Stimulated activated CD4-positive, alpha-beta T cell treated with anti-CD3 and anti-CD28 coated beads, Interleukin-2, amount 100 ng/mL, for 4 hours (primary cell): ENCODE measurements around the gene PEBP1.

ENCODE experiments used
- DNase-seq: peaks from one replicate; pipeline ENCODE4 v3.0.0-alpha.2; 2020; ENCODE audit warnings: low read depth

Gene PEBP1

DNA sequence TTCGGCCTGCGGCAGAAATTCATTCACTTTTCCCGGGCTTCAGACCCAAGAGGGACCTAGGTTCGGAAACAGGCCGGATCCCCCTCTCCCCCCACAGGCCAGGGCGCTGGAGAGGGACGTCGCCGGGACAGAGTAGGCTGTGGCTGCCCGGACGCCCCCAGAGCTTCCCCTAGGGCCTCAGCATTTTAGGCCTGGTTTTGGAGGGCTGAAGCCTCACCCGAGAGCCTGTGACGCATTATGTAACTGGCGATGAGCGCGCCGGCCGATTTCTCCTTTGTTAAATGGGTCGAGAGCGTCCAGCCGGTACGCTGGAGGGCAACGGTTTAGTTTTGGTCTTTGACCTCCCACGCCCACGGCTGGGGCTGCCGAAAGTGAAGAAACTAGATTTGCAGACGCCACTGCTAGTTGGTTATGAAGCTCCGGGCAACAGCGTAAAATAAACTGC lies 657 bp downstream of the PEBP1 start:
- DNase-seq, result peak; percentile 3

DNA sequence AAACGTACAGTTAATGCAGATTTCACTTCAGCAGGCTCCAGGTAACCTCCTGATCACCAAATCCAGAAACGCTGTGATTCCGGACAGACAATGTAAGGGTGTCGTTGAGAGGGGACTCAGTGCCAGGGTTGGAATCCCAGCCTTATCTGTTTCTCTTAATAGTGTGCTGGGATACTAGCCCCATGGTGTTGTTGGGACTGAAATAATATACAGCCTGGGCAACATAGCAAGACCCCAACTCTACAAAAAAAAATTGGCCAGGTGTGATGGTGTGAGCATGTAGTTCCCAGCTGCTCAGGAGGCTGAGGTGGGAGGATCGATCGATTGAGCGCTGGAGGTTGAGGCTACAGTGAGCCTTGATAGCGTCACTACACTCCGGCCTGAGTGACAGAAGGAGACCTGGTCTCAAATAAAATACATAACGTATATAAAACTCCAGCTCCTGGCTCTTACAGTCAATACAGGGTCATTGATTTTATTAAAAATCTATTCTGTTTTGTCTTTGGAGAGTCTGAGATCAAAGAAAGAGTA lies 1.3 kb downstream of the PEBP1 start:
- no peak for DNase-seq

DNA sequence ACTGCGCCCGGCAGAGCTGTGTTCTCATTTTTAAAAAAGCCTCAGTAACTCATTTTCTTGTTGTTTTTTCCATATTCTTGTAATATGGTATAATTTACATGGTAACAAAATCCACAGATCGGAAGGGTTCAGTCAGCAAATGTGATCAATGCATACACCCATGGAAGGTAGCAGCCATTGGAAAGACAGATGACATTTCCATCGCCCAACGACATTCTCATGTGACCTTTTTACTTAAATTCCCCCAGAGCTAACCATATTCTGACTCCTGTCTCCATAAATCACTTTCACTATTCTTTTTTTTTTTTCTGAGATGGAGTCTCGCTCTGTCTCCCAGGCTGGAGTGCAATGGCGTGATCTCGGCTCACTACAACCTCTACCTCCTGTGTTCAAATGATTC lies 4.9 kb downstream of the PEBP1 start:
- DNase-seq, result no peak

DNA sequence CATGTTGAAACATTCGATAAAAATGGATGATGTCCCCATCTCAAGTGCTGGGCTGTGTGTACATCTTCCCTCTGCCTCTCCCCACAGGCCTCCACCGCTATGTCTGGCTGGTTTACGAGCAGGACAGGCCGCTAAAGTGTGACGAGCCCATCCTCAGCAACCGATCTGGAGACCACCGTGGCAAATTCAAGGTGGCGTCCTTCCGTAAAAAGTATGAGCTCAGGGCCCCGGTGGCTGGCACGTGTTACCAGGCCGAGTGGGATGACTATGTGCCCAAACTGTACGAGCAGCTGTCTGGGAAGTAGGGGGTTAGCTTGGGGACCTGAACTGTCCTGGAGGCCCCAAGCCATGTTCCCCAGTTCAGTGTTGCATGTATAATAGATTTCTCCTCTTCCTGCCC lies 8.6 kb downstream of the PEBP1 start:
- no peak for DNase-seq

DNA sequence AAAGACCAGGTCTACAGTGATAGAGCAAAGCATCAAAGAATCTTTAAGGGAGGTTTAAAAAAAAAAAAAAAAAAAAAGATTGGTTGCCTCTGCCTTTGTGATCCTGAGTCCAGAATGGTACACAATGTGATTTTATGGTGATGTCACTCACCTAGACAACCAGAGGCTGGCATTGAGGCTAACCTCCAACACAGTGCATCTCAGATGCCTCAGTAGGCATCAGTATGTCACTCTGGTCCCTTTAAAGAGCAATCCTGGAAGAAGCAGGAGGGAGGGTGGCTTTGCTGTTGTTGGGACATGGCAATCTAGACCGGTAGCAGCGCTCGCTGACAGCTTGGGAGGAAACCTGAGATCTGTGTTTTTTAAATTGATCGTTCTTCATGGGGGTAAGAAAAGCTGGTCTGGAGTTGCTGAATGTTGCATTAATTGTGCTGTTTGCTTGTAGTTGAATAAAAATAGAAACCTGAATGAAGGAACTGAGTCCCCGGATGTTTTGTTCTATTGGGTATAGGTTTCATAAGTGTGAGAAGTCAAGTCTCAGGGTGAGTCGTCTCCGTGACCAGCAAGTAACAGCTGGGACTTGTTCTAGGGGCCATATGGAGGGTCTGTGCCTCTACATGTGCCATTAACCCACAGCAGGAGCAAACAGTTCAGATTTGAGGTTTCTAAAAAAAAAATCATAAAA lies 9.3 kb downstream of the PEBP1 start:
- no peak for DNase-seq

DNA sequence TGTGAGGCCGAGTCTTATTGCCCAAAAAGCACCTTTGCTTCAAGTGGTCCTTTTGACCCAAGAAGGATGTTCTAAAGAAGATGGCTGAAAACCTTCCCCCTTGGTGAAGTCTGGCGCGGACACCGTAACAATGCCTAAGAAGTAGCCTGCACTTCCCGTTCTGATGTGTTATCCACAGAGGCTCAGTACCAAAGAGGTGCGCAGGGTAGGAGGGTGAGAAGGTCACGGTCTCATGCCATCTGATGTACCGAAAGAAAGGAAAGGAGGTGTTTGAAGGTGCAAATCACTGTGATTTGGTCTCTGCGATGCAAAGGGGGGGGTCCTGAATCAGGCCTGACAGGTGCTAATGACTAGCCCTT lies 9.9 kb downstream of the PEBP1 start:
- no peak for DNase-seq

DNA sequence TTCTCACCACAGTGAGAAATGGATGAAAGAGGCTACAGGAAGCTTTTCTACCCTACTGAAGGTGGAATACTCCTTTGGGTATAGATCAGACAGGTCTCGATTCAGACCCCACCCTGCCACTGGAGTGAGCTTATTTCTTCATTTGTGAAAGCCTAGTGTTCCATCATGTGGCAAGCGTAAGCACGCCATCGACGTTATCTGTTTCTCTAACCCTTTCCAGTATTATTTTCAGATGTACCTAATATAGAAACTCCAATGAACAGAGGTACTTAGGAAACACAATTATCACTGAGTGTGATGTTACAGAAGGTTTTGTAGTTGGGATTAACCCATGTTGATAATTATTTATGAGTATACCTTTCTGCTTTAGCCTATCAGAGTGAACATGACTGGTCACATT lies 12.4 kb downstream of the PEBP1 start:
- no peak for DNase-seq

DNA sequence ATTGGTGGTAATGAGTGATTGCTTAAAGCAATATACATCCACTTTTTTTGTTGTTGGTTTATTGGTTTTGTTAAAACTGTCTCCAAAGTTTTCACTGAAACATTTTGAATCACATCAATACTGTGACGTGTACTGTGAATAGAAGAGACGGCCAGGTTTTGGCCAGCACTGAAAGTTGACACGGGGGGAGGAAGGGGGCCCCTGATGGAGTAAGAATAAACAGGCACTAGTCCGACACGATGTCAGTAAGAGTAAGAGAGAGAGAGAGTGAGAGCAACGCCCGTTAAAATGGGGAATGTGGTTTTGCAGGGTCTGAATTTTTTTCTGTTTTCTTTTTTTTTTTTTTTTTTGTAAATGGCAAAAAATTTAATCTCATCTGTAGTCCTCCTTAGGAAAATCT lies 14.7 kb downstream of the PEBP1 start:
- no peak for DNase-seq

DNA sequence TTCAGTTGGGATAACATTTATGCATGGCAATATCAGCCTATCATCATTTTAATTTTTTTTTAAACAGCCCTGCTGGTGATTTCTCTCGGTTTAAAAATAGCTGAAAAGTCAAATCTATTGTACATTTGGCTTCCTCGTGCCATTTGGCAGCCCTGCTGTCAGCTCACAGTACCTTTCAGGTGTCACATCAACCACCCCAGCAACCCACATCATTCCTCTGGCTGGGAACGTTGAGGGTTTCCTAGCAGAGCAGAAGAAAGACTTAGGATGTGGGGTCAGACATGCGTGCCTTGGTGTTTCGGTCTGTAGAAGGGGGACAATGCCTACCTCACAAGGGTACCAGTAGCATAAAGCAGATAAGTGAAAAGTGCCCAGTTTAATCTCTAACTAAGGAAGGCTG lies 15.8 kb downstream of the PEBP1 start:
- no peak for DNase-seq

DNA sequence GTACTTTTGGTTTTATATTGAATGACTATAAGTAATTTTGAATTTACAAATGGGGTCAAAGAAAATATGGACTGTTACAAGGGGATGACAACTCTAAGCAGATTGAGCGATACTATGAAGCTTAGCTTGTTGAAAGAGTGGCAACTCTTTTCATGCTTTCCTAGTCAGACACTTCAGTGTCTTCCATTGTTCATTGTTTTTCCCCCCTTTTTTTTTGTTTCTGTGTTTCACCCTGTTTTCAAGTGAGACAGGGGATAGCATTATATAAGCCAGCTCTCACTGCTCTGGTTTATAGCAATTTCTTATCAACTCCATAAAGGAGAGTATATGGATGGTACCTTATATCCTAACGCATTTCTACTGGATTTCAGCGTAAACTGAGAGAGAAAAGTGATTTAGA lies 24.6 kb downstream of the PEBP1 start:
- no peak for DNase-seq

DNA sequence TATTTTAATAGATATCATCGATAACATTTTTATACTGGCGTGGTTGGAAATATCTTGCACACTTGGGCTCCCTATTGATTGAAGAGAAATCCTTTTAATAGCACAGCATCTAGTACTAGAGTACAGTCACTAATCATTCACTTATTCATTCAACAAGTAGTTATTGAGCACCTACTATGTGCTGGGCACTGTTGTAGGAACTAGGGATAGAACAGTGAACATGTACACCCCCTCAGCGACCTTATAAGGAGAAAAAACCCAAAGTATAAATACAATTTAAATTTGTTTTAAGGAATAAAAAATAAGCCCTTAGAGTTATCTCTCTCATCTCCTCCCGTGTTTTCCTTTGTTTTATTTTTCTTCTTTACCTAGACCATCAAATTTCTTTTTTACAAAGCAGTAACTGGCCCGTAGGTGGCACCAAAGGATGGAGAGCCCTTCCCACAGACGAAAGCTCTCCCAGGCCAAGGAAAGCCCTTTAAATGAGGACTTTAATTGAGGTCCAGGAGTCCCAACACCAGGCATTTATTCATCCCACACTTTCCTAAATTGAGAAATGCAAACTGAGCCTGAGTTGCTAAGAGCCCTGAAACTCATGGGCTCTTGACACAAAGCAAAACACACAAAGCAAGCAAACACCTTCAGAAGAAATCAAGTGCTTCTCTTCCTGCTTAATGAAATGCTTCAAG lies 29.0 kb downstream of the PEBP1 start:
- no peak for DNase-seq

DNA sequence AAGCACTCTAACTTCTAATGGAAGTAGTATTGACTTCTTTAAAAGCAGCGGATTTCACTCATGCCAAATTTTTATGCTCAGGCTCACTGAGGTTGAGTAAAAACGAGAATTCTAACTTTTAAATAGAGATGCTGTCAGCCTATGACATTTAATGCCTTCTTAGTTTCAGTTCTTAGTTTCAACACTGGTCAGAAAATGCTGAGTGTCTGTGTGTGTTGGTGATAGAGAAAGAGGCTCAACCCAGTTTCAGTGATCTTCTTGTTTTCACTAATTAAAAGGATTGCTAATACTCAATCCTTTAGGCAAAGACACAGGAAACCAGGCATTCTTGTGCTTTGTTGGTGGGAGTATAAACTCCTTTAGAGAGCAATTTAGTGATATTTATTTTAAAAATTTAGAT lies 31.0 kb downstream of the PEBP1 start:
- no peak for DNase-seq

DNA sequence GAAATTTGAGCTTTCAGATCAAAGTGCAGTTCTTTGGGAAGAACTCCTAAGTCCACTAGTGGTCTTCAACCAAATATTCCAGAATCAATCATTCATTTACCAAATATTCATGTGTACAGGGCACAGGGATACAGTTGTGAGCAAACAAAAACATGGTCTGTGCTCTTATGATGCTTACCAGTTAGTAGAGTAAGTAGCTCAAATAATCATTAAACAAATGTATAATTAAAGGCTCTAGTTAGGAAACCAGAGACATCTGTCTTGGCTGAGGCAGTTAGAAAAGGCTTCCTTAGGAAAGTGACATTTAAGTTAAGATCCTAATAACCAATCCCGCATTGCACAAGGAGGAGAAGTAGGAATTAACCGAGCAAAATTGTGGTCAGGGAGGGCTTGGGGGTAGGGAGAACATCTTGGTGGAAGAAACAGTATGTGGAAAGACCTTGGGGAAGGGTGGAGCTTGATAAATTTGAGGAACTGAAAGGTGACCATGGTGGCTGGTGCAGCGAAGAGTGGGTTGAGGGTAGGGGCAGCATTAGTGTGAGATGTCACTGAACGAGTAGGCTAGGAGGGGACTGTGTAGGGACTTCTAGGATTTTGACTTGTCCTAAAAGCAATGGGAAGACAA lies 40.0 kb downstream of the PEBP1 start:
- no peak for DNase-seq

DNA sequence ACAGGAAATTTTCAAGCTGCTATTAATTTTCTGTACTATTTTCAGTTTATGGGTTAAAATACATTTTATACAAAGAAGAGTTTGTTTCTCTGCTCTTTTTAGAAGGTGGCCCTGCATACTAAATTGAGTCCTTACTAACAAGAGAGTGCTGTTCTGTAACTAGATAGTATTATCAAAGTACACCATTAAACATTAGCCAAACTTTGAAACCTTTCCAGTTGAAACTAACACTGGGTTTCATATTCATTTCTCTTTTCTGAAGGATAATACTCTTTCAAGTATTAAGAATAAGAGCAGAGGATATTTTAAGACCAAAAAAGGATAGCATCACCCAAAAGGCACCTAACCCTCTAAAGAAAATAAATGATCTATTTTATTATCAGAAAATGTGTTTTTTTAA lies 47.2 kb downstream of the PEBP1 start:
- no peak for DNase-seq

DNA sequence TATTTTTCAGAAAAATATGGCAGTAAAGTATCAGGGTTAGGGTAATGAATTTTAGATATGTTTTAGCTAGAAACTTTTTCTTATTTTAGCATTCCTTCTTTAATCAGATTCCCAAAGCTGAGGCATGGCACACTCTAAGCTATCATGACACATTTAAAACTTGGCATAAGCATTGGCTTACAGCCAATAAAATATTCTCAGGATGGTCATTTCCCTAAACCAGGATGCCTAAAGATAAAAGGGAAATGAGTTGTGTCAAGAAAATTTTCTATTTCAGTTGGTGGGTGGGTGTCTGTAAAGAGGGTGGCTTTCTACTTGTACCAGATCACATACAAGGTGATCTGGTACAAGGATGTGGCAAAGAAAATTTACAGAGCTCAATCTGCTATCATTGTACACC lies 47.8 kb downstream of the PEBP1 start:
- DNase-seq, result no peak

DNA sequence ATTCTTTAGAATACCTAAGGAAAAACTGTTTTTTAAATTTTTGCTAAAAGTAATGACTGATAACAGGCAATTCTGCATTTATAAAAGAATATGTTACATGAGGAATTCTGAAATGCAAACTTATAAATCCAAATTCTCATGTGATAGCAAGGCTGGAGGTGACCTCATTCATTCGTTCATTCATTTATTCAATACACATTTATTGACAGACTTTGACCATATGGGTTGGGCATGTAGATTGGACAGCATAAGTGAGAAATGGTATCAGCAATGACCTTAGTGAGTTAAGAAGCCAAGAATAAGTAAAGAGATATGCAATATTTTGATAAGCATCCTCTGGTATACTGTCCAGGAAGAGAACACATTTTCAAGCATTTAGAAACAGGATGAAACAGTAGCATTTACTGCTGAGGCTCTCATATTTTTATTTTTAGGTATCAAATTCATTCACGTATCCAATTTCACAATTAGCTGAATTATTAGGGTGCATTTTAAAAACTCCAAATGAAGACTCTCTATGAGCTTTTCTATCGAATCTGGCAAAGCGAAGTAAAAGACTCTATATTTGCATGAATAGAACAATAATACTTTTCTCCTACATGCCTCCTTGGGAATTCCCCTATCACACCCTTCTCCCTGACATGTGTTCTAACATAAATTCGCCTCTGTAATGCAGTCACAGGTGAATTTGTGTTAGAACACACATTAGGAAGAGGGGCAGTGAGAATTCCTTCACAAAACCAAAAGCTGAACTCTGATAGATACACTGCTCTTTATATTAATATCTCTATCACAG lies 49.9 kb downstream of the PEBP1 start:
- DNase-seq, result no peak

DNA sequence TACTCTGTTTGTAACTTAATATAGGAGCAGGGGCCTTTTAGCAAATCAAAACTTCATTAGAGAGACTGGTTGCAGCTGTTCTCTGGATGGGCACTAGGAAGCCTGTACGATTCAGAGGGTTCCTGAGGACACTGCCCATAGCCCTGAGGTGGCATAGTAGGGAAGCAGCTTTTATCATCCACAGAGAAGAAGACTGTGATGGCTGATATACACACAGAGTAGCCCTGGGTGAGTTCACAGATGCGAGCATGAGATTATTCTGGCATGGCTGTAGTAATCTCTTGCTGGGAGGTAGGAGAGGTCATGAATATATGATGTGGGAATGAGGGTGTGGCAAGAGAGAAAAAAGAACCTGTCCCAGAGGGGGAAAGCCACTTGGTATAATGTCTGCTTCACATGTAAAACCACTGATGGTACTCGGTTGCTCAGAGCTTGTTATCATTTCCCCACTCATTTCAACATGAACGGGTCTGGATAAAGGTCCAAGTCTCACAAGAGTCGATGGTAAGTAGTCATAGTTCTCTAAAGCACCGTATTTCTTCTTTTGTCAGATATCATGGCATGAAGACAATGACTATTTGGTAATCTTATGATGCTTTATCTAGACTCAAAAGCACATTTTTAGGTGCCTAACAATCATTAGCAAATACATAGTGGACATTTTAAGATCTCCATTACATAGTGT lies 52.0 kb downstream of the PEBP1 start:
- no peak for DNase-seq

DNA sequence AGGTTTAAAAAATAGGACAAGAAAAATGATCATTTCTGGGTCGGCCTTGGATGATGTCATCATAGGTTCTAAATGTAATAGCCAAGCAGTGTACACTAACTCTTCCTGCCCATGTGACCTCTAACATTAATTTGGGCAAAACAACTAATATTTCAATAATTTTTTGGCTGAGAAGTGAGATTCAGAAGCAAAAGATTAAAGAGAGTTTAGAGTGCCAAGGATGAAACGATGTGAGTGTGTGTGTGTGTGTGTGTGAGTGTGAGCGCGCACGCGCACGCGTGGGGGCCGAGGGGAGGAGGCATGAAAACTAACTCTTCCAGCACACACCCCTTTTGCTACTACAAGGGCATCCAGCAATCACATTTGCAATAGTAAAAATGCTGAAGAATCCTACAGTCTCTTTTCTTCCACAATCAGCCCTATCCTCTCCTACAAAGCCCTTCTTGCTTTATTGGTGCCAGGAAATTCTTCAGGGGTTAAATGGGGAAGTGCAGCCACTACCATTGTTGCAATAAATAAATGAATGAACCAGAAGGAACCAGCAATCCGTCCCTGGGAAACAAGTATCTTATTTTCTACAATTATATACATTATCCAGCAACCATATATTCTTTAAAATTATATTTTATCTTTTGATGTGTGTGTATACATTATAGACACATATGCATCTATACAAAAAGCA lies 52.9 kb downstream of the PEBP1 start:
- DNase-seq, result no peak

DNA sequence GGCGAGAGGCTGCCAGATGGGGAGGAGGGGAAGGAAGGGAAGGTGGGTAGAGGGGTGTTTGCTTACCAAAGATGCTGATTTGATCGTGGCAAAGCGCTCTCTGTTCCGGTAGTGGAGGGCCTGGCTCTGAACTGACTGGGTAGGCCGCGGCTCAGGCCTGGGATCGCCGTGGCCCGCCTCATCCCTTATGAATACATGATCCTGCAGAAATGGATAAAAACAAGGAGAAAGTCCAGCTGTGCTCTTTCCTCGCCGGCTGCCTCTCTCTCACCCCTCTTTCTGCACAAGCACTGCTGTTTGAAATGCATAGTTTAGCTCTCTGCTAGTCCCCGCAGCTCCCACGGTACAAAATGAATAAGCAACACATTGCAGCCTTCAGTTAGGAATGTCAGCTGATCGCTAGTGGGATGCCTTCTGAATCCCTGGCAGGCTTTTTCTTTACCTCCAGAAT lies 53.8 kb downstream of the PEBP1 start:
- DNase-seq, result no peak

DNA sequence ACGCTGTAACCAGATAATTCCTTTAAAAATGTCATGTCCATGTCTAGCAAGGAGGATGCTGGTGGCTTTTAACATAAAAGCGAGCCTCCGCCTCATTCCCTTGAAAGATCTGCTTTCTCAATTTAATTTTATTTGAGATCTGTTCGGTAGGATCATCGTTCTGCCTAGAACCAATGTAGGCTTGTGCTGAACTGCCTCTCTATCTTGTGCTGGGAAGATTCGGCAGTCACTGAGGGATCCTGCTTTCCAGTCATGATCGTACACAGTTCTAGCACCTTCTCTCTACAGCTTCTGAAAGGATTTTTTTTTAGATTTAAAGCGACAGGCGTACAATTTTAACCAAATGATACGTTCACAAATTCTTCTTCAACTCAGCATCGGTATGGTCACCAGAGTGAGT lies 54.3 kb downstream of the PEBP1 start:
- no peak for DNase-seq

DNA sequence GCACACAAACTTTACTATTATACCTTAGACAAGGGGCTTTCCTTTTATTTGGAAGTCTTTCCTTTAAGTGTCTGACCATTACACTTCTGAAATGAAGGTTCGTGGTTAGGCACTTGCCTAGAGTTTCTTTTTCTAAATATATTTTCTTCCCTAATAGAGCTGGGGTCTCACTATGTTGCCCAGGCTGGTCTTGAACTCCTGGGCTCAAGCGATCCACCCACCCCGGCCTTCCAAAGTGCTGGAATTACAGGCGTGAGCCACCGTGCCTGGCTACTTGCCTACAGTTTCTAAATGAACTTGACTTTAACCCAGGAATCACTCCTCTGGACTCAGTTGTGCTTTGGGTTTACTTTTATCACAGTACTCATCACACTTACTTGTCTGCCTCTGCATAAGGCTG lies 57.6 kb downstream of the PEBP1 start:
- no peak for DNase-seq
